HG02943 (cell line): Measurements from ENCODE around the gene TMBIM4.
"Not testable (repeated sequence)": the region's sequence is repeated elsewhere in the genome, so short reads cannot be mapped to it uniquely, and the experiment has no call there.

Experiments used
- ATAC-seq: cut with Tn5 transposase; IDR thresholded peaks from one replicate; pipeline ENCODE4 v1.9.1; 2021; ENCODE audit warnings: mild to moderate bottlenecking, low read depth, moderate library complexity; ENCODE audit not compliant: unreplicated experiment

Gene TMBIM4

GRCh38 chr12:66187036-66187435 lies 17.2 kb upstream of the TMBIM4 start:
- ATAC-seq: no peak

GRCh38 chr12:66184822-66185221 lies 15.0 kb upstream of the TMBIM4 start:
- not testable (repeated sequence) for ATAC-seq

- ATAC-seq: no peak
Observed at GRCh38 chr12:66182956-66183355, 13.2 kb upstream of the TMBIM4 start.

- no peak for ATAC-seq
Observed at GRCh38 chr12:66176105-66176900, 6.5 kb upstream of the TMBIM4 start.

- ATAC-seq: not testable (repeated sequence)
Observed at GRCh38 chr12:66174391-66175325, 4.9 kb upstream of the TMBIM4 start.

- ATAC-seq: no peak
Observed at GRCh38 chr12:66170606-66171005, 810 bp upstream of the TMBIM4 start.

GRCh38 chr12:66168410-66168809 lies 1.4 kb downstream of the TMBIM4 start:
- no peak for ATAC-seq

GRCh38 chr12:66166561-66166960 lies 3.2 kb downstream of the TMBIM4 start:
- ATAC-seq: no peak

GRCh38 chr12:66165141-66165540 lies 4.7 kb downstream of the TMBIM4 start:
- no peak for ATAC-seq

GRCh38 chr12:66164349-66164821 lies 5.4 kb downstream of the TMBIM4 start:
- no peak for ATAC-seq

- no peak for ATAC-seq
Observed at GRCh38 chr12:66163289-66163688, 6.5 kb downstream of the TMBIM4 start.

- no peak for ATAC-seq
Observed at GRCh38 chr12:66162701-66163100, 7.1 kb downstream of the TMBIM4 start.

GRCh38 chr12:66160704-66161103 lies 9.1 kb downstream of the TMBIM4 start:
- no peak for ATAC-seq

GRCh38 chr12:66159123-66159522 lies 10.7 kb downstream of the TMBIM4 start:
- no peak for ATAC-seq

GRCh38 chr12:66156654-66157053 lies 13.1 kb downstream of the TMBIM4 start:
- no peak for ATAC-seq

GRCh38 chr12:66154776-66155175 lies 15.0 kb downstream of the TMBIM4 start:
- ATAC-seq: no peak

GRCh38 chr12:66152732-66153131 lies 17.1 kb downstream of the TMBIM4 start:
- no peak for ATAC-seq

- no peak for ATAC-seq
Observed at GRCh38 chr12:66149702-66150398, 19.9 kb downstream of the TMBIM4 start.

GRCh38 chr12:66144791-66145754 lies 24.7 kb downstream of the TMBIM4 start:
- no peak for ATAC-seq

GRCh38 chr12:66143868-66144267 lies 25.9 kb downstream of the TMBIM4 start:
- ATAC-seq: no peak
